Thoracic aorta (tissue), 2 donors: Measurements from ENCODE around the gene LMO7. TPM values are rescaled to one million over a fixed set of nuclear protein-coding genes. Genes with fewer than 3 reads are reported as not detected.

Experiments
- ATAC-seq: fragments of 150-250 bp; one replicate; pipeline ENCODE4 v1.8.0; 2017; ENCODE audit warnings: low read depth; ENCODE audit not compliant: insufficient number of reproducible peaks, low FRiP score
- DNase-seq: peaks from one replicate; pipeline ENCODE4 v3.0.0-alpha.2; 2020; ENCODE audit warnings: low spot score
- H3K27ac ChIP-seq, 2 donors: fragments of 200-600 bp; sonication (generic); 1 replicate in 1 of 2; 2 replicates in 1 of 2; pipeline ENCODE4 v1.5.1; 2016; ENCODE audit warnings: mild to moderate bottlenecking in 2 of 2, moderate library complexity in 2 of 2
- H3K27me3 ChIP-seq: fragments of 200-600 bp; sonication (generic); replicated peaks from 2 replicates; pipeline ENCODE4 v1.6.0; 2016; ENCODE audit warnings: mild to moderate bottlenecking; ENCODE audit not compliant: insufficient read depth
- H3K36me3 ChIP-seq: fragments of 200-600 bp; sonication (generic); one replicate; pipeline ENCODE4 v1.5.1; 2016
- H3K4me1 ChIP-seq, 2 donors: fragments of 200-600 bp; sonication (generic); 1 replicate in 1 of 2; 2 replicates in 1 of 2; pipeline versions ENCODE4 v1.5.1 to v1.6.0; 2016; ENCODE audit warnings: low read depth in 2 of 2, mild to moderate bottlenecking in 1 of 2; ENCODE audit not compliant: control insufficient read depth in 1 of 2
- H3K4me3 ChIP-seq: fragments of 200-600 bp; sonication (generic); 2 replicates; pipeline ENCODE4 v1.5.1; 2016; ENCODE audit warnings: mild to moderate bottlenecking
- H3K9me3 ChIP-seq: fragments of 200-600 bp; sonication (generic); 2 replicates; pipeline ENCODE4 v1.5.1; 2016
- total RNA-seq, 2 donors: library from RNA; depleted of rRNA; stranded (reverse); fragments of >200 nt; gene quantifications; one replicate each; pipeline versions ENCODE4 v1.1.0 to v1.2.3, GENCODE V29; 2016
- TF ChIP-seq, protein P1 (sequence below): fragments of 200-600 bp; sonication (generic); IDR thresholded peaks from one replicate; pipeline ENCODE4 v1.5.1; 2019; ENCODE audit warnings: antibody characterized with exemption

The LMO7 gene
- total RNA-seq, 2 donors from 2014 or later = 76.3 to 89.9 TPM

DNA sequence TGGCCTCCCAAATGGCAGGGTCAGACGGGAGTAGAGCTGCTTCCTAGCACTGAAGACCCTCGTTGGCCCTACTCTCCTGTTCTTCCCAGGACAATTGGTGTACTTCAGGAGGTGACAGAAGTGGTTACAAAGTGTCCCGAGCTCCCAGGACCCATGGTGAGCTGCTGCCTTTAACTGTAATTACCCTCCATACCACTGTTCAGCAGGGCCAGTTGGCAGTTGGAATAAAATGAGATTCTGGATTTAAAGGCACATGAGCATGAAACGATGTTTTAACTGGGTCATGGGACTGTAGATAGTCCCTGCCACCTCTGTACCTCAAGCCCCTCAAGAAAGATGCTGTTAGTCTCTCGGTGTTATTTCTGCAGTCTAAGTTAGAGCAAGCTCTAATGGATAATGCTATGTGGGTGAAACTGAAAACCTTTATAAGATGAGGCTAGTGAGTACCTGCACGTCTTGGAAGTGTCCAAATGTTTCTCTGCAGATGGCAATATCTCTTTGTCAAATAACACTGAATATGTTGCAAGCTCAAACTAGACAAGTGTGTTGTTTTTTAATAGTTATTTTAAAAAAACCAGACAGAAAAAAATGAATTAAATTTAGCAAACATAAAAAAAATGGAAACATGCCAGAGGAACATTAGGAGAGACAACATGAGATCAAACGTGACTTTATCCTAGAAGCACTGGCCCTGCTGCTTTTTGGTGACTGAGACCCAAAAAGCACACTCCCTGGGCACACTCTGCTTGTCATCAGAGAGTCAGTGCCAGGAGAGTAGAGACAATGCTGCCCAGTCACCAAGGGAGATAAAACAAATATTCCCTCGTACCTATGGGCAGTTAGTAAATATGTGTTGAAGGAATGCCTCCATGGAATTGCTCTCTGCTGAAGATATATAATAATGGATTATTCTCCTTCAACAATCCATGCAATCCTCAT, 266.3 kb downstream of the LMO7 start:
- DNase-seq (no peak), ATAC-seq (no peak)
- TF ChIP-seq, protein P1, sequence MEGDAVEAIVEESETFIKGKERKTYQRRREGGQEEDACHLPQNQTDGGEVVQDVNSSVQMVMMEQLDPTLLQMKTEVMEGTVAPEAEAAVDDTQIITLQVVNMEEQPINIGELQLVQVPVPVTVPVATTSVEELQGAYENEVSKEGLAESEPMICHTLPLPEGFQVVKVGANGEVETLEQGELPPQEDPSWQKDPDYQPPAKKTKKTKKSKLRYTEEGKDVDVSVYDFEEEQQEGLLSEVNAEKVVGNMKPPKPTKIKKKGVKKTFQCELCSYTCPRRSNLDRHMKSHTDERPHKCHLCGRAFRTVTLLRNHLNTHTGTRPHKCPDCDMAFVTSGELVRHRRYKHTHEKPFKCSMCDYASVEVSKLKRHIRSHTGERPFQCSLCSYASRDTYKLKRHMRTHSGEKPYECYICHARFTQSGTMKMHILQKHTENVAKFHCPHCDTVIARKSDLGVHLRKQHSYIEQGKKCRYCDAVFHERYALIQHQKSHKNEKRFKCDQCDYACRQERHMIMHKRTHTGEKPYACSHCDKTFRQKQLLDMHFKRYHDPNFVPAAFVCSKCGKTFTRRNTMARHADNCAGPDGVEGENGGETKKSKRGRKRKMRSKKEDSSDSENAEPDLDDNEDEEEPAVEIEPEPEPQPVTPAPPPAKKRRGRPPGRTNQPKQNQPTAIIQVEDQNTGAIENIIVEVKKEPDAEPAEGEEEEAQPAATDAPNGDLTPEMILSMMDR = no peak
- H3K4me3 ChIP-seq = no peak overlapping the region
- H3K9me3 ChIP-seq = no peaks in the 10 kb centered on the region
- peaks cover 8 to 30% of the 10 kb centered on the region in 2 donors for H3K4me1 ChIP-seq
- peak overlapping the region; percentile 44 to 65 for H3K27ac ChIP-seq
- H3K36me3 ChIP-seq = no peaks in the 10 kb centered on the region
- H3K27me3 ChIP-seq = no peaks in the 10 kb centered on the region

DNA sequence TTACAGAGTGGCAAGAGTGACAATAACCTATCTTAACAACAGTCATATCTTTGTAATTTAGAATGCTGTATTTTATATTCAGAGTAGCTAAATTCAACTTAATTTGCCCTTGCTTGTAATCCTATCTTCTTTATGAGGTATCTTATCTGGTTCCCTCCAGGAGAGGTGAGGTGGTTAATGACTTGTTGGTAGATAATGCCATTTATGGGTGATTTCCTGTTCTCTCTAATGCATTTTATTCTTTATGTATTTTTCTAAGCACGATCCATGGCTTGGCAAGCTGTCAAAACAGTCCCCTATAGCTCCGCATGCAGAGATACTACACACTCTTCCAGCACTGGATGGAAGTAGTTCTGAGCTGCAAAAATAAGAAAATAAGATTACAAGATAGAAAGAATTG, 267.9 kb downstream of the LMO7 start:
- peaks cover 8 to 40% of the 10 kb centered on the region in 2 donors for H3K4me1 ChIP-seq
- H3K36me3 ChIP-seq = no peaks in the 10 kb centered on the region
- no peak overlapping the region for H3K27ac ChIP-seq
- H3K9me3 ChIP-seq = no peaks in the 10 kb centered on the region
- H3K4me3 ChIP-seq = no peak overlapping the region
- TF ChIP-seq, protein P1 = no peak
- ATAC-seq (no peak), DNase-seq (no peak)
- H3K27me3 ChIP-seq = no peaks in the 10 kb centered on the region

DNA sequence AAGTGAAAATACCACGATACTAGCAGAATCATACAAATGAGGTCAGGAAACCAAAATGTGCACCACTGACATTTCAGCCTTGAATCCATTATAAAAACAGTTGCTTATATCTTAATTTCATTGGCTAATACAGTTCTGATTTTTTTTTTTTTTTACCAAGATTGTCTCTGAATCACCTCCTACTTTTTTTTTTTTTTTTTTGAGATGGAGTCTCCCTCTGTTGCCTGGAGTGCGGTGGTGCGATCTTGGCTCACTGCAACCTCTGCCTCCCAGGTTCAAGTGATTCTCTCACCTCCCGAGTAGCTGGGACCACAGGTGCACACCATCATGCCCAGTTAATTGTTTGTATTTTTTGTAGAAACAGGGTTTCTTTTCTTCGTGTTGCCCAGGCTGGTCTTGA, 270.2 kb downstream of the LMO7 start:
- Histone ChIP-seq H3K27ac (no peak overlapping the region), H3K36me3 (no peaks in the 10 kb centered on the region), H3K4me1 (peaks cover 8 to 34% of the 10 kb centered on the region in 2 donors), H3K9me3 (no peaks in the 10 kb centered on the region), H3K4me3 (no peak overlapping the region), H3K27me3 (no peaks in the 10 kb centered on the region)
- no peak for ATAC-seq
- DNase-seq = no peak
- TF ChIP-seq, protein P1 = no peak

DNA sequence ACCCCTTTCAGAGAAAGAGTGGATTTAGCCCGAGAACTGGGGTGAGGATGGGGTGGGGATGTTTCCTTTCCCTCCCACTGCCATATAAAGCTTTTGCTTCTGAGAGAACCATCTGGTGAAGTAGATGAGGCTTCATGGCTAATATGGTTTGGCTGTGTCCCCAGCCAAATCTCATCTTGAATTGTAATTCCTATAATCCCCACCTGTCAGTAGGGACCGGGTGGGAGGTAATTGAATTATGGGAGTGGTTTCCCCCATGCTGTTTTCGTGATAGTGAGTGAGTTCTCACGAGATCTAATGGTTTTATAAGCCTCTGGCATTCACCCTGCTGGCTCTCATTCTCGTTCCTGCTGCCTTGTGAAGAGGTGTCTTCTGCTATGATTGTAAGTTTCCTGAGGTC, 270.9 kb downstream of the LMO7 start:
- H3K4me3 ChIP-seq = no peak overlapping the region
- H3K4me1 ChIP-seq = peaks cover 2 to 27% of the 10 kb centered on the region in 2 donors
- ATAC-seq (no peak), DNase-seq (no peak)
- TF ChIP-seq, protein P1 = no peak
- peak overlapping the region in 1 of 2 donors; percentile 36 for H3K27ac ChIP-seq
- no peaks in the 10 kb centered on the region for H3K9me3 ChIP-seq
- H3K36me3 ChIP-seq = no peaks in the 10 kb centered on the region
- H3K27me3 ChIP-seq = no peaks in the 10 kb centered on the region

DNA sequence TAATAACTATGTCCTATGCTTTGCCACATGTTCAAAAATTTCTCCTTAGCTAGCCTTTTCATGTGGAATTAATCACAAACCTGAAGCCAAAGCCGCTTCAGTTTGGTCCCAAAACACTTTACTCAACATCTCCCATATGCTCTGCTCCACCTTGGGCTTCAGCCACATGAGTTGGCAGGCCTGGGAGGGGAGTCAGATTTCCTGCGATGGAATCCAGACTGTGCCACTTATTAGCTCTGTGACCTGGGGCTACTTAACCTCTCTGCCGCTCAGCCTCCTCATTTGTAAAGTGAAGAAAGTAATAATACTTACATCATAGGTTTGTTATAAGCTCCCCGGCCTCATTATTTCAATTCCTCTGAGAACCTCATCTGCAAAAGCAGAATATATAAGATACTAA, 272.0 kb downstream of the LMO7 start:
- TF ChIP-seq, protein P1 = no peak
- no peak for DNase-seq
- peaks cover 0 to 19% of the 10 kb centered on the region in 2 donors for H3K4me1 ChIP-seq
- H3K36me3 ChIP-seq = no peaks in the 10 kb centered on the region
- no peak for ATAC-seq
- no peaks in the 10 kb centered on the region for H3K27me3 ChIP-seq
- H3K9me3 ChIP-seq = no peaks in the 10 kb centered on the region
- H3K4me3 ChIP-seq = no peak overlapping the region
- H3K27ac ChIP-seq = no peak overlapping the region

Other genes with a start within 250 kb of the LMO7 start
- gene TBC1D4, start 154.2 kb upstream of the LMO7 start, total RNA-seq = 10 to 100 TPM; 15.8 to 20.3 TPM
- gene COMMD6, start 98.5 kb upstream of the LMO7 start, total RNA-seq = 10 to 100 TPM; 78.8 to 81.8 TPM
- 10 to 100 TPM in 1 of 2 donors, 1 to 10 TPM in 1; 4.9 to 12.2 TPM for gene UCHL3, start 86.5 kb upstream of the LMO7 start, total RNA-seq